ENCODE results near the gene TBCD.

DNA sequence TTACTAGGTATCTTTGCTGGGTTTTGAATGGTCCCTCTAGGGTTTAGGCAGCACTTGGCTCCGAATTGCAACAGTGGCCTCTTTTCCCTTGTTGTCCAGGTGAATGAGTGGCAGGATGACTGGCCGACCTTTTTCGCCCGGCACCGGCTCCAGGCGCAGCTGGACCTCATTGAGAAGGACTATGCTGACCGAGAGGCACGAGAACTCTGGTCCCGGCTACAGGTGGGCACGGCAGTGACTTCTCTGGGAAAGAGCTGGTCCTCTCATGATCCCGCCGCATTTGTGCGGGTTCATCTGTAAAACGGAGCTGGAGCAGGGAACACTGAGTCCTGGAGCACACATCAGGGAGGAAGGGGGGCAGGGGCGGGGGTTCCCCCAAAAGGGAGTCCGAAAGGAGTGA, 3.1 kb upstream of the TBCD start:
- TF ChIP-seq, protein P1, sequence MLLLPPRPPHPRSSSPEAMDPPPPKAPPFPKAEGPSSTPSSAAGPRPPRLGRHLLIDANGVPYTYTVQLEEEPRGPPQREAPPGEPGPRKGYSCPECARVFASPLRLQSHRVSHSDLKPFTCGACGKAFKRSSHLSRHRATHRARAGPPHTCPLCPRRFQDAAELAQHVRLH (tag by site-specific recombination; IDR thresholded peaks at IDR 0.05), result no peak
- TF ChIP-seq, protein P2, sequence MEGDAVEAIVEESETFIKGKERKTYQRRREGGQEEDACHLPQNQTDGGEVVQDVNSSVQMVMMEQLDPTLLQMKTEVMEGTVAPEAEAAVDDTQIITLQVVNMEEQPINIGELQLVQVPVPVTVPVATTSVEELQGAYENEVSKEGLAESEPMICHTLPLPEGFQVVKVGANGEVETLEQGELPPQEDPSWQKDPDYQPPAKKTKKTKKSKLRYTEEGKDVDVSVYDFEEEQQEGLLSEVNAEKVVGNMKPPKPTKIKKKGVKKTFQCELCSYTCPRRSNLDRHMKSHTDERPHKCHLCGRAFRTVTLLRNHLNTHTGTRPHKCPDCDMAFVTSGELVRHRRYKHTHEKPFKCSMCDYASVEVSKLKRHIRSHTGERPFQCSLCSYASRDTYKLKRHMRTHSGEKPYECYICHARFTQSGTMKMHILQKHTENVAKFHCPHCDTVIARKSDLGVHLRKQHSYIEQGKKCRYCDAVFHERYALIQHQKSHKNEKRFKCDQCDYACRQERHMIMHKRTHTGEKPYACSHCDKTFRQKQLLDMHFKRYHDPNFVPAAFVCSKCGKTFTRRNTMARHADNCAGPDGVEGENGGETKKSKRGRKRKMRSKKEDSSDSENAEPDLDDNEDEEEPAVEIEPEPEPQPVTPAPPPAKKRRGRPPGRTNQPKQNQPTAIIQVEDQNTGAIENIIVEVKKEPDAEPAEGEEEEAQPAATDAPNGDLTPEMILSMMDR (tag by site-specific recombination; IDR thresholded peaks at IDR 0.05), result no peak
- no peak for TF ChIP-seq ZNF394 (tag by site-specific recombination; IDR thresholded peaks at IDR 0.05; ENCODE audit: borderline replicate concordance)
- no peak for TF ChIP-seq ZSCAN16 (tag by site-specific recombination; IDR thresholded peaks at IDR 0.05)
- no peak for TF ChIP-seq MYNN (tag by site-specific recombination; IDR thresholded peaks at IDR 0.05; ENCODE audit: borderline replicate concordance)
- no peak for TF ChIP-seq TCF7L2 (IDR thresholded peaks at IDR 0.05; ENCODE audit: borderline replicate concordance, low read depth, low read length)
- TF ChIP-seq, protein P3, sequence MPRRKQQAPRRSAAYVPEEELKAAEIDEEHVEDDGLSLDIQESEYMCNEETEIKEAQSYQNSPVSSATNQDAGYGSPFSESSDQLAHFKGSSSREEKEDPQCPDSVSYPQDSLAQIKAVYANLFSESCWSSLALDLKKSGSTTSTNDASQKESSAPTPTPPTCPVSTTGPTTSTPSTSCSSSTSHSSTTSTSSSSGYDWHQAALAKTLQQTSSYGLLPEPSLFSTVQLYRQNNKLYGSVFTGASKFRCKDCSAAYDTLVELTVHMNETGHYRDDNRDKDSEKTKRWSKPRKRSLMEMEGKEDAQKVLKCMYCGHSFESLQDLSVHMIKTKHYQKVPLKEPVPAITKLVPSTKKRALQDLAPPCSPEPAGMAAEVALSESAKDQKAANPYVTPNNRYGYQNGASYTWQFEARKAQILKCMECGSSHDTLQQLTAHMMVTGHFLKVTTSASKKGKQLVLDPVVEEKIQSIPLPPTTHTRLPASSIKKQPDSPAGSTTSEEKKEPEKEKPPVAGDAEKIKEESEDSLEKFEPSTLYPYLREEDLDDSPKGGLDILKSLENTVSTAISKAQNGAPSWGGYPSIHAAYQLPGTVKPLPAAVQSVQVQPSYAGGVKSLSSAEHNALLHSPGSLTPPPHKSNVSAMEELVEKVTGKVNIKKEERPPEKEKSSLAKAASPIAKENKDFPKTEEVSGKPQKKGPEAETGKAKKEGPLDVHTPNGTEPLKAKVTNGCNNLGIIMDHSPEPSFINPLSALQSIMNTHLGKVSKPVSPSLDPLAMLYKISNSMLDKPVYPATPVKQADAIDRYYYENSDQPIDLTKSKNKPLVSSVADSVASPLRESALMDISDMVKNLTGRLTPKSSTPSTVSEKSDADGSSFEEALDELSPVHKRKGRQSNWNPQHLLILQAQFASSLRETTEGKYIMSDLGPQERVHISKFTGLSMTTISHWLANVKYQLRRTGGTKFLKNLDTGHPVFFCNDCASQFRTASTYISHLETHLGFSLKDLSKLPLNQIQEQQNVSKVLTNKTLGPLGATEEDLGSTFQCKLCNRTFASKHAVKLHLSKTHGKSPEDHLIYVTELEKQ (tag by site-specific recombination; IDR thresholded peaks at IDR 0.05; ENCODE audit: borderline replicate concordance), result no peak
- TF ChIP-seq, protein P4, sequence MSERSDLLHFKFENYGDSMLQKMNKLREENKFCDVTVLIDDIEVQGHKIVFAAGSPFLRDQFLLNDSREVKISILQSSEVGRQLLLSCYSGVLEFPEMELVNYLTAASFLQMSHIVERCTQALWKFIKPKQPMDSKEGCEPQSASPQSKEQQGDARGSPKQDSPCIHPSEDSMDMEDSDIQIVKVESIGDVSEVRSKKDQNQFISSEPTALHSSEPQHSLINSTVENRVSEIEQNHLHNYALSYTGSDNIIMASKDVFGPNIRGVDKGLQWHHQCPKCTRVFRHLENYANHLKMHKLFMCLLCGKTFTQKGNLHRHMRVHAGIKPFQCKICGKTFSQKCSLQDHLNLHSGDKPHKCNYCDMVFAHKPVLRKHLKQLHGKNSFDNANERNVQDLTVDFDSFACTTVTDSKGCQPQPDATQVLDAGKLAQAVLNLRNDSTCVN (tag by site-specific recombination; optimal IDR thresholded peaks at IDR 0.05), result no peak
- TF ChIP-seq, protein P5, sequence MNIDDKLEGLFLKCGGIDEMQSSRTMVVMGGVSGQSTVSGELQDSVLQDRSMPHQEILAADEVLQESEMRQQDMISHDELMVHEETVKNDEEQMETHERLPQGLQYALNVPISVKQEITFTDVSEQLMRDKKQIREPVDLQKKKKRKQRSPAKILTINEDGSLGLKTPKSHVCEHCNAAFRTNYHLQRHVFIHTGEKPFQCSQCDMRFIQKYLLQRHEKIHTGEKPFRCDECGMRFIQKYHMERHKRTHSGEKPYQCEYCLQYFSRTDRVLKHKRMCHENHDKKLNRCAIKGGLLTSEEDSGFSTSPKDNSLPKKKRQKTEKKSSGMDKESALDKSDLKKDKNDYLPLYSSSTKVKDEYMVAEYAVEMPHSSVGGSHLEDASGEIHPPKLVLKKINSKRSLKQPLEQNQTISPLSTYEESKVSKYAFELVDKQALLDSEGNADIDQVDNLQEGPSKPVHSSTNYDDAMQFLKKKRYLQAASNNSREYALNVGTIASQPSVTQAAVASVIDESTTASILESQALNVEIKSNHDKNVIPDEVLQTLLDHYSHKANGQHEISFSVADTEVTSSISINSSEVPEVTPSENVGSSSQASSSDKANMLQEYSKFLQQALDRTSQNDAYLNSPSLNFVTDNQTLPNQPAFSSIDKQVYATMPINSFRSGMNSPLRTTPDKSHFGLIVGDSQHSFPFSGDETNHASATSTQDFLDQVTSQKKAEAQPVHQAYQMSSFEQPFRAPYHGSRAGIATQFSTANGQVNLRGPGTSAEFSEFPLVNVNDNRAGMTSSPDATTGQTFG (tag by site-specific recombination; IDR thresholded peaks at IDR 0.05; ENCODE audit: borderline replicate concordance), result no peak
- TF ChIP-seq, protein P6, sequence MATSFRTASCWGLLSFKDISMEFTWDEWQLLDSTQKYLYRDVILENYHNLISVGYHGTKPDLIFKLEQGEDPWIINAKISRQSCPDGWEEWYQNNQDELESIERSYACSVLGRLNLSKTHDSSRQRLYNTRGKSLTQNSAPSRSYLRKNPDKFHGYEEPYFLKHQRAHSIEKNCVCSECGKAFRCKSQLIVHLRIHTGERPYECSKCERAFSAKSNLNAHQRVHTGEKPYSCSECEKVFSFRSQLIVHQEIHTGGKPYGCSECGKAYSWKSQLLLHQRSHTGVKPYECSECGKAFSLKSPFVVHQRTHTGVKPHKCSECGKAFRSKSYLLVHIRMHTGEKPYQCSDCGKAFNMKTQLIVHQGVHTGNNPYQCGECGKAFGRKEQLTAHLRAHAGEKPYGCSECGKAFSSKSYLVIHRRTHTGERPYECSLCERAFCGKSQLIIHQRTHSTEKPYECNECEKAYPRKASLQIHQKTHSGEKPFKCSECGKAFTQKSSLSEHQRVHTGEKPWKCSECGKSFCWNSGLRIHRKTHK (tag by site-specific recombination; IDR thresholded peaks at IDR 0.05), result no peak
- TF ChIP-seq ZEB2 (tag by site-specific recombination; IDR thresholded peaks at IDR 0.05), result no peak
- no peak for TF ChIP-seq ZNF24 (tag by site-specific recombination; IDR thresholded peaks at IDR 0.05)
- TF ChIP-seq ZNF121 (tag by site-specific recombination; IDR thresholded peaks at IDR 0.05), result no peak

All from HEK293 (cell line).